Measurements from ENCODE around the gene AK1. TPM values are rescaled to one million over a fixed set of nuclear protein-coding genes. Genes with fewer than 3 reads are reported as not detected.

The AK1 gene
- total and polyA plus RNA-seq, 9 of the 15 experiments (the other 6 are each of a cell fraction or from before 2014, with no cell fraction given): 10.1 to 71.8 (median 39.0) TPM

DNA sequence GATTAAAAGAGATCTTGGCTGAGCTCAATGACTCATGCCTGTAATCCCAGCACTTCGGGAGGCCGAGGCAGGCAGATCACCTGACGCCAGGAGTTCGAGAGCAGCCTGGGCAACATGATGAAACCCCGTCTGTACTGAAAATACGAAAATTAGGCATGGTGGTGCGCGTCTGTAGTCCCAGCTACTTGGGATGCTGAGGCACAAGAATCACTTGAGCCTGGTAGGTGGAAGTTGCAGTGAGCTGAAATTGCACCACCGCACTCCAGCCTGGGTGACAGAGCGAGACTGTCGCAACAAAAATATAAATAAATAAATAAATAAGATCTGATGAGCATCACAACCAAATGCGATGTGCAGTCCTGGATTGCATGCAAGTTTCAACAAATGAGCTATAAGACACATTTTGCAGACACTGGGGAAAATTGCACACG is 14.3 kb downstream of the AK1 start (continued):
- TF ChIP-seq BCOR (IDR thresholded peaks at IDR 0.05) (0 out of 2 replicates have a peak, but pooled peaks have one; percentile 34), ZNF239 (CRISPR knock-in tag; IDR thresholded peaks at IDR 0.05) (no peak), TEAD2 (tag; IDR thresholded peaks at IDR 0.05) (no peak), MAFK (IDR thresholded peaks at IDR 0.05; ENCODE audit: low read length) (no peak), ZNF778 (CRISPR knock-in tag; IDR thresholded peaks at IDR 0.05) (no peak), ATF1 (CRISPR knock-in tag; IDR thresholded peaks at IDR 0.05) (no peak), ATF1 (tag; IDR thresholded peaks at IDR 0.05) (no peak), TRIM24 (IDR thresholded peaks at IDR 0.05) (no peak), ZNF589 (CRISPR knock-in tag; IDR thresholded peaks at IDR 0.05; ENCODE audit: low read depth) (no peak), CBFA2T3 (IDR thresholded peaks at IDR 0.05) (no peak), HSF4 (CRISPR knock-in tag; IDR thresholded peaks at IDR 0.05; ENCODE audit: borderline replicate concordance) (no peak), FOS (IDR thresholded peaks at IDR 0.05; ENCODE audit: extremely low read depth, insufficient read length) (no peak), KDM1A (IDR thresholded peaks at IDR 0.05) (no peak), SMAD1 (IDR thresholded peaks at IDR 0.05; ENCODE audit: low read depth, low read length, partially characterized antibody) (no peak), CHD2 (IDR thresholded peaks at IDR 0.05; ENCODE audit: low read depth, low read length) (0 out of 2 replicates have a peak, but pooled peaks have one; percentile 21), L3MBTL2 (IDR thresholded peaks at IDR 0.05) (no peak)
- TF ChIP-seq, protein P1, sequence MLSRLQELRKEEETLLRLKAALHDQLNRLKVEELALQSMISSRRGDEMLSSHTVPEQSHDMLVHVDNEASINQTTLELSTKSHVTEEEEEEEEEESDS (CRISPR knock-in tag; IDR thresholded peaks at IDR 0.05): no peak
- TF ChIP-seq, protein P2, sequence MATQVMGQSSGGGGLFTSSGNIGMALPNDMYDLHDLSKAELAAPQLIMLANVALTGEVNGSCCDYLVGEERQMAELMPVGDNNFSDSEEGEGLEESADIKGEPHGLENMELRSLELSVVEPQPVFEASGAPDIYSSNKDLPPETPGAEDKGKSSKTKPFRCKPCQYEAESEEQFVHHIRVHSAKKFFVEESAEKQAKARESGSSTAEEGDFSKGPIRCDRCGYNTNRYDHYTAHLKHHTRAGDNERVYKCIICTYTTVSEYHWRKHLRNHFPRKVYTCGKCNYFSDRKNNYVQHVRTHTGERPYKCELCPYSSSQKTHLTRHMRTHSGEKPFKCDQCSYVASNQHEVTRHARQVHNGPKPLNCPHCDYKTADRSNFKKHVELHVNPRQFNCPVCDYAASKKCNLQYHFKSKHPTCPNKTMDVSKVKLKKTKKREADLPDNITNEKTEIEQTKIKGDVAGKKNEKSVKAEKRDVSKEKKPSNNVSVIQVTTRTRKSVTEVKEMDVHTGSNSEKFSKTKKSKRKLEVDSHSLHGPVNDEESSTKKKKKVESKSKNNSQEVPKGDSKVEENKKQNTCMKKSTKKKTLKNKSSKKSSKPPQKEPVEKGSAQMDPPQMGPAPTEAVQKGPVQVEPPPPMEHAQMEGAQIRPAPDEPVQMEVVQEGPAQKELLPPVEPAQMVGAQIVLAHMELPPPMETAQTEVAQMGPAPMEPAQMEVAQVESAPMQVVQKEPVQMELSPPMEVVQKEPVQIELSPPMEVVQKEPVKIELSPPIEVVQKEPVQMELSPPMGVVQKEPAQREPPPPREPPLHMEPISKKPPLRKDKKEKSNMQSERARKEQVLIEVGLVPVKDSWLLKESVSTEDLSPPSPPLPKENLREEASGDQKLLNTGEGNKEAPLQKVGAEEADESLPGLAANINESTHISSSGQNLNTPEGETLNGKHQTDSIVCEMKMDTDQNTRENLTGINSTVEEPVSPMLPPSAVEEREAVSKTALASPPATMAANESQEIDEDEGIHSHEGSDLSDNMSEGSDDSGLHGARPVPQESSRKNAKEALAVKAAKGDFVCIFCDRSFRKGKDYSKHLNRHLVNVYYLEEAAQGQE (IDR thresholded peaks at IDR 0.05; ENCODE audit: borderline replicate concordance): no peak
- TF ChIP-seq, protein P2 (CRISPR knock-in tag; IDR thresholded peaks at IDR 0.05; ENCODE audit: low read depth): no peak
- TF ChIP-seq, protein P3, sequence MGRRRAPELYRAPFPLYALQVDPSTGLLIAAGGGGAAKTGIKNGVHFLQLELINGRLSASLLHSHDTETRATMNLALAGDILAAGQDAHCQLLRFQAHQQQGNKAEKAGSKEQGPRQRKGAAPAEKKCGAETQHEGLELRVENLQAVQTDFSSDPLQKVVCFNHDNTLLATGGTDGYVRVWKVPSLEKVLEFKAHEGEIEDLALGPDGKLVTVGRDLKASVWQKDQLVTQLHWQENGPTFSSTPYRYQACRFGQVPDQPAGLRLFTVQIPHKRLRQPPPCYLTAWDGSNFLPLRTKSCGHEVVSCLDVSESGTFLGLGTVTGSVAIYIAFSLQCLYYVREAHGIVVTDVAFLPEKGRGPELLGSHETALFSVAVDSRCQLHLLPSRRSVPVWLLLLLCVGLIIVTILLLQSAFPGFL (CRISPR knock-in tag; IDR thresholded peaks at IDR 0.05): no peak
- TF ChIP-seq, protein P4, sequence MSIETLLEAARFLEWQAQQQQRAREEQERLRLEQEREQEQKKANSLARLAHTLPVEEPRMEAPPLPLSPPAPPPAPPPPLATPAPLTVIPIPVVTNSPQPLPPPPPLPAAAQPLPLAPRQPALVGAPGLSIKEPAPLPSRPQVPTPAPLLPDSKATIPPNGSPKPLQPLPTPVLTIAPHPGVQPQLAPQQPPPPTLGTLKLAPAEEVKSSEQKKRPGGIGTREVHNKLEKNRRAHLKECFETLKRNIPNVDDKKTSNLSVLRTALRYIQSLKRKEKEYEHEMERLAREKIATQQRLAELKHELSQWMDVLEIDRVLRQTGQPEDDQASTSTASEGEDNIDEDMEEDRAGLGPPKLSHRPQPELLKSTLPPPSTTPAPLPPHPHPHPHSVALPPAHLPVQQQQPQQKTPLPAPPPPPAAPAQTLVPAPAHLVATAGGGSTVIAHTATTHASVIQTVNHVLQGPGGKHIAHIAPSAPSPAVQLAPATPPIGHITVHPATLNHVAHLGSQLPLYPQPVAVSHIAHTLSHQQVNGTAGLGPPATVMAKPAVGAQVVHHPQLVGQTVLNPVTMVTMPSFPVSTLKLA (conservative IDR thresholded peaks at IDR 0.05): no peak
